Endothelial cell of umbilical vein (primary cell): ENCODE data around the gene EPAS1. TPM values are rescaled to one million over a fixed set of nuclear protein-coding genes. Genes with fewer than 3 reads are reported as not detected.

Experiments used
- BruUV-seq: library from RNA; stranded (reverse); fragments of 400-500 nt; replicated peaks from 2 replicates; lab custom pipeline; 2021; lab: Mats Ljungman, UMichigan
- CTCF ChIA-PET: fragments of 300-600, 350-600 bp; sonication (Branson Sonifier 250); formaldehyde crosslinking; loops from one replicate; lab custom pipeline; 2021; ENCODE audit warnings: antibody characterized with exemption, inconsistent platforms; lab: Charles Lee
- POLR2A ChIA-PET: fragments of 300-600, 350-600 bp; sonication (Branson Sonifier 250); formaldehyde crosslinking; loops from one replicate; lab custom pipeline; 2021; ENCODE audit warnings: antibody characterized with exemption, inconsistent platforms; lab: Charles Lee
- DNase-seq: peaks from one replicate; pipeline ENCODE4 v3.0.0-alpha.2; 2011; ENCODE audit warnings: low read depth, low spot score
- FAIRE-seq: peaks from 2 replicates; lab custom pipeline; 2011; peaks lifted over from hg19 to GRCh38; lab: Jason Lieb, UNC
- H2AFZ ChIP-seq: 2 replicates; pipeline ENCODE4 v1.6.0; 2012; ENCODE audit warnings: low read depth, low read length, control low read depth, inconsistent platforms
- H3K27ac ChIP-seq: 2 replicates; pipeline ENCODE4 v1.5.1; 2011; ENCODE audit warnings: low read depth, mild to moderate bottlenecking, control low read depth, low read length, moderate library complexity; ENCODE audit not compliant: insufficient read depth
- H3K27me3 ChIP-seq, 2 experiments: 2 replicates each; pipeline versions ENCODE4 v1.6.0 to v1.6.1; 2011; ENCODE audit warnings: low read length in 2 of 2, mixed read lengths in 1 of 2; ENCODE audit not compliant: control insufficient read depth in 2 of 2, insufficient read depth in 2 of 2
- H3K36me3 ChIP-seq, 2 experiments: 2 replicates in 1 of 2; 3 replicates in 1 of 2; pipeline ENCODE4 v1.5.1; 2011; ENCODE audit warnings: low read length in 2 of 2, mild to moderate bottlenecking in 1 of 2, moderate library complexity in 1 of 2; ENCODE audit not compliant: control insufficient read depth in 2 of 2, insufficient read depth in 2 of 2; ENCODE audit errors: extremely low read depth in 1 of 2
- H3K4me1 ChIP-seq: 3 replicates; pipeline ENCODE4 v1.5.1; 2011; ENCODE audit warnings: mild to moderate bottlenecking, low read length; ENCODE audit not compliant: control insufficient read depth, insufficient read depth; ENCODE audit errors: extremely low read depth
- H3K4me2 ChIP-seq: 2 replicates; pipeline ENCODE4 v1.6.1; 2011; ENCODE audit warnings: low read length, control low read depth, mixed read lengths; ENCODE audit not compliant: insufficient read depth
- H3K4me3 ChIP-seq, 3 experiments: fragments of 200-600 bp in 1 of 3; sonication (generic), shearing (Covaris generic) in 1 of 3; replicated peaks in 1 of 3; 2 replicates each; pipeline ENCODE4 v1.5.1; 2011 to 2016; ENCODE audit warnings: control low read depth in 3 of 3, low read length in 3 of 3, mild to moderate bottlenecking in 2 of 3, inconsistent platforms in 1 of 3, low read depth in 1 of 3, moderate library complexity in 1 of 3; ENCODE audit not compliant: insufficient read depth in 1 of 3
- H3K79me2 ChIP-seq: 2 replicates; pipeline ENCODE4 v1.6.0; 2012; ENCODE audit warnings: low read length, inconsistent platforms; ENCODE audit not compliant: control insufficient read depth, insufficient read depth
- H3K9ac ChIP-seq: replicated peaks from 2 replicates; pipeline ENCODE3; 2011; ENCODE audit warnings: low read length, control low read depth; ENCODE audit not compliant: insufficient read depth; ENCODE audit errors: extremely low read depth
- H3K9me1 ChIP-seq: replicated peaks from 3 replicates; pipeline ENCODE4 v1.6.0; 2011; ENCODE audit warnings: mild to moderate bottlenecking, low read length; ENCODE audit not compliant: control insufficient read depth, insufficient read depth; ENCODE audit errors: extremely low read depth
- H3K9me3 ChIP-seq: replicated peaks from 2 replicates; pipeline ENCODE4 v1.5.1; 2012; ENCODE audit warnings: low read length, inconsistent platforms; ENCODE audit not compliant: control insufficient read depth, insufficient read depth
- H4K20me1 ChIP-seq: replicated peaks from 2 replicates; pipeline ENCODE3; 2011; ENCODE audit warnings: mild to moderate bottlenecking, low read length; ENCODE audit not compliant: control insufficient read depth, insufficient read depth; ENCODE audit errors: extremely low read depth
- EZH2 ChIP-seq: IDR thresholded peaks from 2 replicates; pipeline ENCODE4 v1.6.1; 2012; ENCODE audit warnings: borderline replicate concordance, low read depth, mild to moderate bottlenecking, moderate library complexity, low read length, inconsistent platforms; ENCODE audit not compliant: severe bottlenecking
- FOS ChIP-seq: IDR thresholded peaks from 2 replicates; pipeline ENCODE4 v1.6.1; 2011; ENCODE audit warnings: mild to moderate bottlenecking, low read length, moderate library complexity, borderline replicate concordance; ENCODE audit not compliant: insufficient read depth
- GATA2 ChIP-seq: IDR thresholded peaks from 2 replicates; pipeline ENCODE4 v1.7.0; 2011; ENCODE audit warnings: low read depth, mild to moderate bottlenecking, moderate library complexity, mixed read lengths, low read length; ENCODE audit not compliant: insufficient read length, insufficient read depth
- JUN ChIP-seq: IDR thresholded peaks from 2 replicates; pipeline ENCODE4 v1.6.1; 2011; ENCODE audit warnings: borderline replicate concordance, low read depth; ENCODE audit not compliant: insufficient read length, insufficient read depth
- MYC ChIP-seq: IDR thresholded peaks from one replicate; pipeline ENCODE4 v1.6.1; 2011; ENCODE audit warnings: mild to moderate bottlenecking, low read depth, low read length
- POLR2A ChIP-seq: IDR thresholded peaks from 2 replicates; pipeline ENCODE4 v1.6.1; 2012; ENCODE audit warnings: low read depth, mild to moderate bottlenecking, control low read depth, low read length
- POLR2AphosphoS5 ChIP-seq: IDR thresholded peaks from 2 replicates; pipeline ENCODE4 v1.6.1; 2012; ENCODE audit warnings: low read depth, mild to moderate bottlenecking, control low read depth, low read length, moderate library complexity; ENCODE audit not compliant: insufficient read depth
- dilution Hi-C: fragments of 300-500 bp; cut with MboI; formaldehyde crosslinking; loops from one replicate; pipeline ENCODE4 v1.15.0; 2019; ENCODE audit warnings: low sequenced_read_pairs; ENCODE audit not compliant: extremely low pct_ligation_motif_present
- intact Hi-C: fragments of 100-400 bp; cut with micrococcal nuclease; formaldehyde crosslinking; loops from one replicate; pipeline ENCODE4 v1.10.0; 2022
- polyA plus RNA-seq, 4 experiments: library from polyadenylated mRNA; depleted of rRNA in 3 of 4; stranded (reverse) in 3 of 4; unstranded in 1 of 4; fragments of >200 nt; gene quantifications; 2 replicates each; pipeline versions ENCODE4 v1.2.1 to v1.2.3, GENCODE V29; 2011 to 2012; ENCODE audit warnings: missing spikeins in 1 of 4
- total RNA-seq: library from RNA; stranded (reverse); gene quantifications from 2 replicates; pipeline ENCODE4 v1.2.3, GENCODE V29; 2021
- TF ChIP-seq, protein P1 (sequence below): IDR thresholded peaks from 2 replicates; pipeline ENCODE4 v1.6.1; 2011; ENCODE audit not compliant: insufficient read depth, insufficient read length
- TF ChIP-seq, protein P2 (sequence below), 2 donors: IDR thresholded peaks; 1 replicate in 1 of 2; 2 replicates in 1 of 2; pipeline ENCODE4 v1.5.1; 2011; ENCODE audit warnings: low read length in 2 of 2, mild to moderate bottlenecking in 2 of 2, moderate library complexity in 2 of 2, control low read depth in 1 of 2, inconsistent platforms in 1 of 2, low read depth in 1 of 2; ENCODE audit not compliant: insufficient read depth in 1 of 2; ENCODE audit errors: extremely low read depth in 1 of 2

The EPAS1 gene
- total and polyA plus RNA-seq, 2 donors (not counting 3 experiments of a cell fraction or from before 2014, with no cell fraction given), result 229 to 374 TPM

DNA sequence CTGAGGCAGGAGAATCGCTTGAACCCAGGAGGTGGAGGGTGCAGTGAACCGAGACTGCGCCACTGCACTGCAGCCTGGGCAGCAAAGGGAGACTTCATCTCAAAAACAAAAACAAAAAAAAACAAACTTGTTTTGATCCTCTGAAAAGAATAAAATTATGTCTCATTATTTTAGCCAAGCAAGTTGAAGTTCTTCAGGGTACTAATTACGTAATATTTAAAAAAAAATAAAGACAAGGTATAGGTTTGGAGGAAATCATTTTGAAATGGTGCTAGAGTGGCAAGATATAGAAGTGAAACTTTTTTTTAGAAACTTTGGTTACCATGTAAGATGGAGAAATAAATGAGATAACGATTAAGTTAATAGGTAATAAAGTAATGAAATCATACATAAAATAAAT is 127.7 kb downstream of the EPAS1 start:
- ChIA-PET CTCF (no interaction called here), POLR2A (interaction anchor here (0.6 kb wide), 1 partner anchor 28 kb away, joined by 3 read pairs; no protein-coding TSS in a partner anchor)
- TF ChIP-seq, protein P1, sequence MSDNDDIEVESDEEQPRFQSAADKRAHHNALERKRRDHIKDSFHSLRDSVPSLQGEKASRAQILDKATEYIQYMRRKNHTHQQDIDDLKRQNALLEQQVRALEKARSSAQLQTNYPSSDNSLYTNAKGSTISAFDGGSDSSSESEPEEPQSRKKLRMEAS, result no peak
- TF ChIP-seq EZH2, result no peak
- TF ChIP-seq GATA2, result no peak
- TF ChIP-seq, protein P2, sequence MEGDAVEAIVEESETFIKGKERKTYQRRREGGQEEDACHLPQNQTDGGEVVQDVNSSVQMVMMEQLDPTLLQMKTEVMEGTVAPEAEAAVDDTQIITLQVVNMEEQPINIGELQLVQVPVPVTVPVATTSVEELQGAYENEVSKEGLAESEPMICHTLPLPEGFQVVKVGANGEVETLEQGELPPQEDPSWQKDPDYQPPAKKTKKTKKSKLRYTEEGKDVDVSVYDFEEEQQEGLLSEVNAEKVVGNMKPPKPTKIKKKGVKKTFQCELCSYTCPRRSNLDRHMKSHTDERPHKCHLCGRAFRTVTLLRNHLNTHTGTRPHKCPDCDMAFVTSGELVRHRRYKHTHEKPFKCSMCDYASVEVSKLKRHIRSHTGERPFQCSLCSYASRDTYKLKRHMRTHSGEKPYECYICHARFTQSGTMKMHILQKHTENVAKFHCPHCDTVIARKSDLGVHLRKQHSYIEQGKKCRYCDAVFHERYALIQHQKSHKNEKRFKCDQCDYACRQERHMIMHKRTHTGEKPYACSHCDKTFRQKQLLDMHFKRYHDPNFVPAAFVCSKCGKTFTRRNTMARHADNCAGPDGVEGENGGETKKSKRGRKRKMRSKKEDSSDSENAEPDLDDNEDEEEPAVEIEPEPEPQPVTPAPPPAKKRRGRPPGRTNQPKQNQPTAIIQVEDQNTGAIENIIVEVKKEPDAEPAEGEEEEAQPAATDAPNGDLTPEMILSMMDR (IDR thresholded peaks at IDR 0.05; ENCODE audit: extremely low read depth in 1 of 2, insufficient read depth in 1 of 2, low read depth in 1 of 2, low read length in 2 of 2), result no peak
- TF ChIP-seq POLR2A, result no peak
- no peak for TF ChIP-seq POLR2AphosphoS5
- TF ChIP-seq FOS, result no peak
- no peak for TF ChIP-seq JUN
- TF ChIP-seq MYC, result no peak
- peaks cover 0 to under 1% of the 10 kb centered on the region in 2 experiments for H3K27me3 ChIP-seq
- H3K9ac ChIP-seq, result no peak overlapping the region
- H3K4me3 ChIP-seq, result no peak overlapping the region
- H3K36me3 ChIP-seq, result no peaks in the 10 kb centered on the region
- H3K9me3 ChIP-seq, result no peaks in the 10 kb centered on the region
- no TSS peak for BruUV-seq
- dilution Hi-C loops (no loop called here), intact Hi-C loops (no loop called here)
- H3K9me1 ChIP-seq, result no peaks in the 10 kb centered on the region
- FAIRE-seq, result no peak
- no peak overlapping the region for H3K27ac ChIP-seq
- no peaks in the 10 kb centered on the region for H4K20me1 ChIP-seq
- H3K4me2 ChIP-seq, result no peak overlapping the region
- DNase-seq, result no peak
- H3K79me2 ChIP-seq, result no peaks in the 10 kb centered on the region
- no peak overlapping the region for H2AFZ ChIP-seq
- H3K4me1 ChIP-seq, result no peaks in the 10 kb centered on the region
